Astrocyte (in vitro differentiated cells and primary cell): ENCODE measurements around the gene KARS1. TPM values are rescaled to one million over a fixed set of nuclear protein-coding genes. Genes with fewer than 3 reads are reported as not detected.
A peak's percentile ranks its signal among the peaks of the same experiment; 100 is the strongest.

Source experiments
- DNase-seq: peaks from one replicate; pipeline ENCODE4 v3.0.0-alpha.2; 2010; ENCODE audit warnings: low read depth
- FAIRE-seq: peaks from 2 replicates; lab custom pipeline; 2011; peaks lifted over from hg19 to GRCh38; lab: Jason Lieb, UNC
- H2AFZ ChIP-seq: 2 replicates; pipeline ENCODE4 v1.6.0; 2012; ENCODE audit warnings: low read depth, low read length, inconsistent platforms
- H3K27ac ChIP-seq: 2 replicates; pipeline ENCODE4 v1.5.1; 2011; ENCODE audit warnings: low read depth, low read length, inconsistent platforms
- H3K27me3 ChIP-seq: 2 replicates; pipeline ENCODE4 v1.6.0; 2011; ENCODE audit warnings: low read length, inconsistent platforms; ENCODE audit not compliant: insufficient read depth
- H3K36me3 ChIP-seq: 2 replicates; pipeline ENCODE4 v1.5.1; 2011; ENCODE audit warnings: low read length, inconsistent platforms; ENCODE audit not compliant: insufficient read depth
- H3K4me1 ChIP-seq: 2 replicates; pipeline ENCODE4 v1.5.1; 2011; ENCODE audit warnings: low read length, inconsistent platforms; ENCODE audit not compliant: insufficient read depth
- H3K4me2 ChIP-seq: 2 replicates; pipeline ENCODE4 v1.6.0; 2012; ENCODE audit warnings: low read length, inconsistent platforms
- H3K4me3 ChIP-seq: 2 replicates; pipeline ENCODE4 v1.5.1; 2011; ENCODE audit warnings: low read depth, mild to moderate bottlenecking, low read length, inconsistent platforms; ENCODE audit not compliant: insufficient read depth
- H3K79me2 ChIP-seq: 2 replicates; pipeline ENCODE4 v1.6.0; 2012; ENCODE audit warnings: mild to moderate bottlenecking, low read length, inconsistent platforms; ENCODE audit not compliant: insufficient read depth
- H3K9ac ChIP-seq: 2 replicates; pipeline ENCODE4 v1.6.0; 2012; ENCODE audit warnings: mild to moderate bottlenecking, low read length, inconsistent platforms
- H3K9me3 ChIP-seq: 2 replicates; pipeline ENCODE4 v1.5.1; 2012; ENCODE audit warnings: low read depth, mild to moderate bottlenecking, low read length, inconsistent platforms; ENCODE audit not compliant: insufficient read depth
- H4K20me1 ChIP-seq: 2 replicates; pipeline ENCODE4 v1.6.0; 2012; ENCODE audit warnings: low read length, inconsistent platforms; ENCODE audit not compliant: insufficient read depth
- H3K27ac Mint-ChIP-seq: one replicate; pipeline ENCODE4 v1.8.0; 2021; ENCODE audit warnings: mild to moderate bottlenecking, mixed read lengths; ENCODE audit not compliant: unreplicated experiment
- H3K27me3 Mint-ChIP-seq: one replicate; pipeline ENCODE4 v1.8.0; 2021; ENCODE audit warnings: low read depth, mixed read lengths; ENCODE audit not compliant: unreplicated experiment
- H3K36me3 Mint-ChIP-seq: one replicate; pipeline ENCODE4 v1.8.0; 2021; ENCODE audit warnings: low read depth, mixed read lengths; ENCODE audit not compliant: unreplicated experiment
- H3K4me1 Mint-ChIP-seq: one replicate; pipeline ENCODE4 v1.8.0; 2021; ENCODE audit warnings: low read depth, mixed read lengths; ENCODE audit not compliant: unreplicated experiment
- H3K4me3 Mint-ChIP-seq: one replicate; pipeline ENCODE4 v1.8.0; 2021; ENCODE audit warnings: mild to moderate bottlenecking, moderate library complexity, mixed read lengths; ENCODE audit not compliant: unreplicated experiment
- H3K9me3 Mint-ChIP-seq: one replicate; pipeline ENCODE4 v1.8.0; 2021; ENCODE audit warnings: mild to moderate bottlenecking, mixed read lengths; ENCODE audit not compliant: unreplicated experiment
- EZH2 ChIP-seq: IDR thresholded peaks from 2 replicates; pipeline ENCODE4 v1.6.1; 2012; ENCODE audit warnings: mild to moderate bottlenecking, low read length, inconsistent platforms; ENCODE audit not compliant: insufficient read depth
- total RNA-seq: library from RNA; stranded (reverse); gene quantifications from 2 replicates; pipeline ENCODE4 v1.2.1, GENCODE V29; 2021
- TF ChIP-seq, protein P1 (sequence below): IDR thresholded peaks from 2 replicates; pipeline ENCODE4 v1.5.1; 2011; ENCODE audit warnings: low read depth, mild to moderate bottlenecking, inconsistent platforms, low read length, moderate library complexity; ENCODE audit not compliant: insufficient read depth

Gene KARS1
- total RNA-seq, 1 donor from 2014 or later, result 155 TPM

DNA sequence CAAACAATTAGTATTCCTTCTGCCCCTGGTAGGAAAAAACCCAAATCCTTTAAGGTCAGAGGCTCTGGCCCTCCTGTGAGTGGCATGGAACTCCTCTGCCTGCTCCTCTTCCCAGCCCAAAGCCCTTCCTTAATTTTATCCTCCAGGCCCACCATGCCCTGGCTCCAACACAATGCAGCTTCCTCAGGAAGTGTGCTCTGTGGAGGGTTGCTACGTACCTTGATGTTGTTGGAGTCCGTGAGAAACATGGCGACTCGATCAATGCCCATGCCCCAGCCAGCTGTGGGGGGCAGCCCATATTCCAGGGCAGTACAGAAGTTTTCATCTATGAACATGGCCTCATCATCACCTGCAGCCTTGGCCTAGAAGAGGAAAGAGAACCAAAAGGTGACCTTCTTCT lies 19.1 kb downstream of the KARS1 start:
- FAIRE-seq (no peak), DNase-seq (no peak)
- Histone ChIP-seq H3K4me3 (no peak overlapping the region), H3K79me2 (no peaks in the 10 kb centered on the region), H4K20me1 (no peaks in the 10 kb centered on the region), H3K27ac (no peak overlapping the region), H3K9ac (no peak overlapping the region), H3K27me3 (no peaks in the 10 kb centered on the region), H3K36me3 (peaks cover 64% of the 10 kb centered on the region), H3K4me1 (no peaks in the 10 kb centered on the region), H3K9me3 (no peaks in the 10 kb centered on the region), H2AFZ (no peak overlapping the region), H3K4me2 (no peak overlapping the region)
- Mint-ChIP-seq H3K9me3 (peaks cover 2% of the 10 kb centered on the region), H3K27ac (peak overlapping the region; percentile 65), H3K27me3 (no peaks in the 10 kb centered on the region), H3K36me3 (peaks cover 35% of the 10 kb centered on the region), H3K4me1 (peaks cover 7% of the 10 kb centered on the region), H3K4me3 (no peak overlapping the region)
- TF ChIP-seq, protein P1, sequence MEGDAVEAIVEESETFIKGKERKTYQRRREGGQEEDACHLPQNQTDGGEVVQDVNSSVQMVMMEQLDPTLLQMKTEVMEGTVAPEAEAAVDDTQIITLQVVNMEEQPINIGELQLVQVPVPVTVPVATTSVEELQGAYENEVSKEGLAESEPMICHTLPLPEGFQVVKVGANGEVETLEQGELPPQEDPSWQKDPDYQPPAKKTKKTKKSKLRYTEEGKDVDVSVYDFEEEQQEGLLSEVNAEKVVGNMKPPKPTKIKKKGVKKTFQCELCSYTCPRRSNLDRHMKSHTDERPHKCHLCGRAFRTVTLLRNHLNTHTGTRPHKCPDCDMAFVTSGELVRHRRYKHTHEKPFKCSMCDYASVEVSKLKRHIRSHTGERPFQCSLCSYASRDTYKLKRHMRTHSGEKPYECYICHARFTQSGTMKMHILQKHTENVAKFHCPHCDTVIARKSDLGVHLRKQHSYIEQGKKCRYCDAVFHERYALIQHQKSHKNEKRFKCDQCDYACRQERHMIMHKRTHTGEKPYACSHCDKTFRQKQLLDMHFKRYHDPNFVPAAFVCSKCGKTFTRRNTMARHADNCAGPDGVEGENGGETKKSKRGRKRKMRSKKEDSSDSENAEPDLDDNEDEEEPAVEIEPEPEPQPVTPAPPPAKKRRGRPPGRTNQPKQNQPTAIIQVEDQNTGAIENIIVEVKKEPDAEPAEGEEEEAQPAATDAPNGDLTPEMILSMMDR, result no peak
- no peak for TF ChIP-seq EZH2

DNA sequence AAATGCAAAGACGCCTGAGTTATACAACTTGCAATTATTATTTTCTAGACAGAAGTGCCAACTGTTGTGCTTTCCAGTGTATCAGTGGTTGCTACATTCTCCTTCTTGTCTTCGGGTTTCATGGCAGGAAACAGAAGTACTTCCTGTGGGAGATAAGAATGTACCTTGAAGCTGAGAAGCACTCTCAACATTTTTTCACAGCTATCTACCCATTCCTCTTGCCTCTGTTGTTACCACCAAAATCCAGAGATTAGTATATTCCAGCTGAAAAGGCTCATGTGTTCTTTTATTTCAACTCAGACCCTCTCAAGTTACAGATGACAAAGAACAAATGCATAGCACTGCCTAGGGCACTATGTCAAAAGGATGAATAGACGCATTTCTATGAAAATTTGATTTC lies 19.6 kb downstream of the KARS1 start:
- H3K4me3 ChIP-seq, result no peak overlapping the region

DNA sequence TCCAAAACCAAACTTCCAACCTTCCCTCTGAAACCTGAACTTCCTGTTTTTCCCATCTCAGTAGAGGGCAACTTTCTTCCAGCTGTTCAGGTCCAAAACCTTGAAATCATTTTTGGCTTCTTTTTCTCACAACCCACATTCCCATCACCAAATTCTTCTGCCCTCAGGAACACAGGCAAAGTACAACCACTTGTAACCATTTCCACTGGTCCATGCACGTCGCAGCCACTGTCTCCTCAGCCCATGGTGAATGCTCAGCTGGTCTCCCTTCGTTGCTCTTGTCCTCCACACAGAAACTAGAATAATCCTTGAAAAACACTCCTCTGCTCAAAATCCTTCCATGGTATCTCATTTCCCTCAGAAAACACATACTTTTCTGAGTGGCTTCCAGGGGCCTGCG lies 20.7 kb downstream of the KARS1 start:
- H3K4me3 Mint-ChIP-seq, result no peak overlapping the region
- peaks cover 6% of the 10 kb centered on the region for H3K4me1 ChIP-seq
- H3K4me3 ChIP-seq, result no peak overlapping the region
- H3K4me2 ChIP-seq, result no peak overlapping the region
- H3K4me1 Mint-ChIP-seq, result peaks cover 10% of the 10 kb centered on the region
- no peaks in the 10 kb centered on the region for H3K27me3 ChIP-seq
- peaks cover 32% of the 10 kb centered on the region for H3K36me3 Mint-ChIP-seq
- H3K79me2 ChIP-seq, result peaks cover 8% of the 10 kb centered on the region
- H3K27ac Mint-ChIP-seq, result no peak overlapping the region
- H3K9me3 Mint-ChIP-seq, result peaks cover 2% of the 10 kb centered on the region
- H3K9ac ChIP-seq, result no peak overlapping the region
- FAIRE-seq (no peak), DNase-seq (no peak)
- H3K9me3 ChIP-seq, result no peaks in the 10 kb centered on the region
- H3K27me3 Mint-ChIP-seq, result no peaks in the 10 kb centered on the region
- TF ChIP-seq EZH2, result no peak
- TF ChIP-seq, protein P1, result no peak
- H3K27ac ChIP-seq, result no peak overlapping the region
- H3K36me3 ChIP-seq, result peaks cover 52% of the 10 kb centered on the region
- no peaks in the 10 kb centered on the region for H4K20me1 ChIP-seq
- H2AFZ ChIP-seq, result no peak overlapping the region

More for the DNA sequence above, 19.6 kb downstream of the KARS1 start:
- no peak for FAIRE-seq
- no peak overlapping the region for H3K4me2 ChIP-seq
- TF ChIP-seq EZH2, result no peak
- TF ChIP-seq, protein P1, result no peak
- no peak overlapping the region for H3K4me3 Mint-ChIP-seq
- H3K27ac Mint-ChIP-seq, result no peak overlapping the region
- no peak overlapping the region for H3K27ac ChIP-seq
- no peaks in the 10 kb centered on the region for H3K79me2 ChIP-seq
- no peaks in the 10 kb centered on the region for H3K27me3 Mint-ChIP-seq
- peaks cover 59% of the 10 kb centered on the region for H3K36me3 ChIP-seq
- no peaks in the 10 kb centered on the region for H3K9me3 ChIP-seq
- no peak overlapping the region for H3K9ac ChIP-seq
- peak; percentile 18 for DNase-seq
- H4K20me1 ChIP-seq, result no peaks in the 10 kb centered on the region
- H2AFZ ChIP-seq, result no peak overlapping the region
- H3K4me1 Mint-ChIP-seq, result peaks cover 7% of the 10 kb centered on the region
- H3K27me3 ChIP-seq, result no peaks in the 10 kb centered on the region
- H3K36me3 Mint-ChIP-seq, result peaks cover 35% of the 10 kb centered on the region
- H3K9me3 Mint-ChIP-seq, result peaks cover 2% of the 10 kb centered on the region
- no peaks in the 10 kb centered on the region for H3K4me1 ChIP-seq
